NCI-H2196 (cell line): ENCODE data around the gene NOTCH1.
A peak's percentile ranks its signal among the peaks of the same experiment; 100 is the strongest.

Source experiments
- DNase-seq: peaks from one replicate; lab custom pipeline; 2025; ENCODE audit not compliant: unreplicated experiment; lab: John Stamatoyannopoulos, UW

NOTCH1 gene

GRCh38 chr9:136470356-136470755 is 75.5 kb downstream of the NOTCH1 start:
- DNase-seq, result no peak

- peak; percentile 32 for DNase-seq
These were observed 78.1 kb downstream of the NOTCH1 start for GRCh38 chr9:136467766-136468165.

GRCh38 chr9:136466155-136466541 is 79.7 kb downstream of the NOTCH1 start:
- DNase-seq, result no peak

- no peak for DNase-seq
These were observed 80.2 kb downstream of the NOTCH1 start for GRCh38 chr9:136465500-136466154.

- DNase-seq, result no peak
These were observed 81.6 kb downstream of the NOTCH1 start for GRCh38 chr9:136464241-136464640.

- DNase-seq, result no peak
These were observed 82.3 kb downstream of the NOTCH1 start for GRCh38 chr9:136463578-136463977.

GRCh38 chr9:136462664-136463063 is 83.2 kb downstream of the NOTCH1 start:
- DNase-seq, result no peak

GRCh38 chr9:136460772-136461325 is 85.0 kb downstream of the NOTCH1 start:
- DNase-seq, result no peak

GRCh38 chr9:136459425-136459824 is 86.4 kb downstream of the NOTCH1 start:
- no peak for DNase-seq

GRCh38 chr9:136457326-136457725 is 88.5 kb downstream of the NOTCH1 start:
- DNase-seq, result no peak

- no peak for DNase-seq
These were observed 89.6 kb downstream of the NOTCH1 start for GRCh38 chr9:136456258-136456657.

- DNase-seq, result no peak
These were observed 90.5 kb downstream of the NOTCH1 start for GRCh38 chr9:136455043-136456002.

GRCh38 chr9:136454026-136454796 is 91.6 kb downstream of the NOTCH1 start:
- DNase-seq, result no peak

- DNase-seq, result no peak
These were observed 92.5 kb downstream of the NOTCH1 start for GRCh38 chr9:136453326-136453725.

GRCh38 chr9:136451221-136451877 is 94.5 kb downstream of the NOTCH1 start:
- no peak for DNase-seq

- no peak for DNase-seq
These were observed 97.2 kb downstream of the NOTCH1 start for GRCh38 chr9:136448655-136449054.

GRCh38 chr9:136447173-136447778 is 98.6 kb downstream of the NOTCH1 start:
- no peak for DNase-seq

GRCh38 chr9:136445799-136446198 is 100.0 kb downstream of the NOTCH1 start:
- no peak for DNase-seq
